ENCODE results near the gene SLC22A31. TPM values are rescaled to one million over a fixed set of nuclear protein-coding genes. Genes with fewer than 3 reads are reported as not detected.

SLC22A31 gene
- total and polyA plus RNA-seq, 9 of the 15 experiments (the other 6 are each of a cell fraction or from before 2014, with no cell fraction given): 0.29 to 2.2 (median 0.47) TPM; not detected in 3

GRCh38 chr16:89216315-89217137 is 16.2 kb upstream of the SLC22A31 start (continued):
- TF ChIP-seq MGA (IDR thresholded peaks at IDR 0.05) (peak; percentile 68), ZNF589 (CRISPR knock-in tag; IDR thresholded peaks at IDR 0.05; ENCODE audit: low read depth) (peak; percentile 60; the same call in 1 of the 2 replicates), ZNF143 (CRISPR knock-in tag; IDR thresholded peaks at IDR 0.05) (no peak), BACH1 (tag; IDR thresholded peaks at IDR 0.05) (0 out of 2 replicates have a peak, but pooled peaks have one; percentile 25), SMARCC2 (IDR thresholded peaks at IDR 0.05; ENCODE audit: low read depth) (peak; percentile 61; the same call in 1 of the 2 replicates), LEF1 (IDR thresholded peaks at IDR 0.05) (peak; percentile 74), USF1 (CRISPR knock-in tag; IDR thresholded peaks at IDR 0.05) (peak; percentile 91), ARID2 (IDR thresholded peaks at IDR 0.05) (peak; percentile 88)
- TF ChIP-seq, protein P1, sequence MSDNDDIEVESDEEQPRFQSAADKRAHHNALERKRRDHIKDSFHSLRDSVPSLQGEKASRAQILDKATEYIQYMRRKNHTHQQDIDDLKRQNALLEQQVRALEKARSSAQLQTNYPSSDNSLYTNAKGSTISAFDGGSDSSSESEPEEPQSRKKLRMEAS (CRISPR knock-in tag; IDR thresholded peaks at IDR 0.05): peak; percentile 78
- TF ChIP-seq, protein P2, sequence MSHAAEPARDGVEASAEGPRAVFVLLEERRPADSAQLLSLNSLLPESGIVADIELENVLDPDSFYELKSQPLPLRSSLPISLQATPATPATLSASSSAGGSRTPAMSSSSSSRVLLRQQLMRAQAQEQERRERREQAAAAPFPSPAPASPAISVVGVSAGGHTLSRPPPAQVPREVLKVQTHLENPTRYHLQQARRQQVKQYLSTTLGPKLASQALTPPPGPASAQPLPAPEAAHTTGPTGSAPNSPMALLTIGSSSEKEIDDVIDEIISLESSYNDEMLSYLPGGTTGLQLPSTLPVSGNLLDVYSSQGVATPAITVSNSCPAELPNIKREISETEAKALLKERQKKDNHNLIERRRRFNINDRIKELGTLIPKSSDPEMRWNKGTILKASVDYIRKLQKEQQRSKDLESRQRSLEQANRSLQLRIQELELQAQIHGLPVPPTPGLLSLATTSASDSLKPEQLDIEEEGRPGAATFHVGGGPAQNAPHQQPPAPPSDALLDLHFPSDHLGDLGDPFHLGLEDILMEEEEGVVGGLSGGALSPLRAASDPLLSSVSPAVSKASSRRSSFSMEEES (CRISPR knock-in tag; IDR thresholded peaks at IDR 0.05): peak; percentile 39
